ENCODE data around the gene ALDH3A1.

The ALDH3A1 gene

DNA sequence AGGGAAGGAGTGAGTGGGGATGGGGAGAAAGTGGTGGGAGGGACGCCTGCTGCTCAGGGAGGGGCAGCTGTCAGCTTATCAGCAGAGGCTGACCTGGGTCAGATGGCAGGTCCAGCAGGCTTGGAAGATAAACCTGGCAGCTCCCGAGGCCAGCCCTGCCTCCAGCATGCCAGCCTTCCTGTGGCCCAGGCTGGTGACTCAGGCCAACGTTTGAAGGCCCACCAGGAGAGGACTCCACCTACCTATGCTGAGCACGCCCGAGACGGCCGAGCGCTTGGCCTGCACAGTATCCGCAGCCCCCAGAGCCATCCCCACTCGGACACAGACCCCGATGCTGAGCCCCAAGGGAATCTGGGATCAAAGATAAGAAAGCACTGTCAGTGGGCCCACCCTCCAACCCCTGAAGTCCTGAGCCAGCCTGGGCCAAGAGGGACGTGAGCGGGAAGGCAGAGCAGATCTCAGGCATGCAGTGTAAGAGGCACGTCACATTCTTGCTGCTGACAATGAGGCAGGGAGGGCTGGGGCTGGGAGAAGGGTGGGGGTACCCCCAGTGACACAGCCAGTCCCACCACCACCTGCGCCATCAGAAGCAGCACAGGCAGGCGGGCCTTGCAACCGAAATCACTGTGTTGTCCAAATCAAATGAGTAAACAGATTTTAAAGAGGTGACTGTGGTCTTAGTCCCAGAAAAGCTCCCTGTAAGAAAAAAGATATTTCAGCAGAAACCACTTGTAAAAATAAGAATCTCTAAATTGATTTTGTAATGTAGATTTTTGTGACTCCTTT, 44.1 kb downstream of the ALDH3A1 start:
- DNase-seq (ENCODE audit: low read depth): no peak

DNA sequence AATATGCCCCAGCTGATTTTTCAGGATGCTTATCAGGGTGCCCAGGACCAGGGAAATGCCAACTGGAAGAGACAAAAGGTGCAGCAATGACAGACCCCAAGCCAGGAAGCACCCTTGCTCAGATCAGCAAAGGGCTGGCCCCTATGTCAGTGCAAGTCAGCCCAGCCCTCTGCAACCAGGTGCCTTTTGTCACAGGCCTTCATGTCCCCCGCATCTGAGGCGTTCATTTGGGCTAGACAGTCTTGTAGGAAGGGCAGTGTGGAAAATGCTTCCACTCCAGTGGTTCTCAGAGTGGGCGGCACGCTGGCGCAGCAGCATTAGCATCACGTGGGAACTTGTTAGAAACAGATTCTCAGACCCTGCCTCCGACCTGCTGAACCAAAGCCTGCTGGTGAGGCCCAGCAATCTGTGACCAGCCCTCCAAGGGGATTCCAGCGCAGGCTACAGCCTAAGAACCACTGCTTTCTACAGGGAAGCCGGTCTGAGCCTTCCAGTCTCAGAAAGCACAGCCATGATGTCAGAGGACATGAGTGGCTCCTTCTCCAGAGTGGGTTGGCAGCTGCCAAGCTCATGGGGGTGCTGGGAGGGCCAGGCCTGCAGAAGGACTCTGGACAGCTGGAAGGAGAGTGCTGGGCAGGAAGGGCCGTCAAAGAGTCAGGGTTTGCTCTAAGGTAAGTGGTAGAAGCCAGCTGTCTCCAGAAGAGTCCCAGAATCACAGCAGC, 44.8 kb downstream of the ALDH3A1 start:
- DNase-seq (ENCODE audit: low read depth): no peak

DNA sequence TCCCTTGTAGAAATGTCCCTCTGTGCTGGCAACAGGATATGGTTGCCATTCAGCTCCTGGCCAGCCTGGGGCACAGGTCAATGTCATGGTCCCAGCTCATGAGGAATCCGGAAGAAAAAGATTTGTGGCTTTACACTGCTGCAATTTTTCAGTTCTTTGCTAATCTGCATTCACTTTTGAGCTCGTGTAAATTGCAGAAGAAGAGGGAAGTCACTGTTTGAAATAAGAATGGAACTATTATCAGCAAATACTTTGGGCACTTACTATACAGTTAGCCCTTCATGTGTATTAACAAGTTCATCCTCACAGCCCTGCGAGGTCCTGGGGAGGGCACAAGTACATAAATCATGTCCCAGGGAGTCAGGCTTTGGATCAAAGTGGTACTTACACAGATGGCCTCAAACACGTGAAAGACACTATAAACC, 45.9 kb downstream of the ALDH3A1 start:
- no peak for DNase-seq (ENCODE audit: low read depth)
